Choroid plexus epithelial cell (primary cell): ENCODE measurements around the gene KIF18B.

ENCODE experiments used
- DNase-seq: peaks from one replicate; pipeline ENCODE4 v3.0.0-alpha.2; 2010; ENCODE audit warnings: low read depth
- H3K4me3 ChIP-seq: 2 replicates; pipeline ENCODE4 v1.5.1; 2011; ENCODE audit warnings: low read depth, mild to moderate bottlenecking, control low read depth, low read length, moderate library complexity
- CTCF ChIP-seq: conservative IDR thresholded peaks from 2 replicates; pipeline ENCODE4 v1.5.1; 2011; ENCODE audit warnings: low read depth, mild to moderate bottlenecking, control low read depth, inconsistent platforms, low read length, moderate library complexity

Gene KIF18B

DNA sequence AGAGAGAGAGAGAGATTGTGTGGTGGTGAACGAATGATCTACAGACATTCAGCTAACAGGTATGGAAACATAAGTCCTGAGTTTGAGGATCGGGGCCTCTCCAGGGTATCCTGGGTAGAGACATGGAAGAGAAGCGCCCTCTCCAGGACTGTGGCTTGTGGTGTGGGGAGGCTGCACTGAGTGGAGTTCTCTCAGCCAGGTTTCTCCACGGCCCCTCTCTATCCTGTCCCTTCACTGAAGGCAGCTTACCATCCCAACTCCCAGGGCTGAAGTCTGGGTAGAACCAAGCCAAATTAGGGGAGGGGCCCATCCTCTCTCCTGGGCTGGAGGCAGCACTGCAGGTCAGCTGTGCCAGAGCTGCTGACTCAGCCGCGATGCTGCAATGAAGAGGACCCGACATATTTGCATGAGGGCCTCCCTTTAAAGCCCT is 14.4 kb upstream of the KIF18B start:
- H3K4me3 ChIP-seq = no peak overlapping the region
- peak; percentile 37 for DNase-seq
- TF ChIP-seq CTCF = peak; percentile 40

DNA sequence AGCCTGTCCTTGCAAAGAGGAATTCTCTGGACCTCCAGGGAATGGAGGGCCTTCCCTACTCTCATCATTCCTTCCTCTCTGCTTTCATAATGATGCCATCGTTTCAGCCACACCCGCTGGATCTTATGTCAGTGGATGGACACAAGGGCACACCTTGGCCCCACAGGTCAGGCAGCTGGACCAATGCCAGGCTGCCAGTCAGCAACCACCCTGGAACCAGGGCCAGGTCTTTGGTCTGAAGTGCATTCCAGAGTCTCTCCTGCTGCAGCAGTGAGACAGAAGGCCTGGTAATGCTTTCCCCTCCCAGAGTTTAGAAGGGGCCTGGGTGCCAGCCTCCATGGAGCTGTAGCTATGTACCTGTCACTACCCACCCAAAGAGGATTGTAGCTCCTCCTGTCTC is 13.1 kb upstream of the KIF18B start:
- H3K4me3 ChIP-seq = no peak overlapping the region
- no peak for TF ChIP-seq CTCF
- DNase-seq = no peak

DNA sequence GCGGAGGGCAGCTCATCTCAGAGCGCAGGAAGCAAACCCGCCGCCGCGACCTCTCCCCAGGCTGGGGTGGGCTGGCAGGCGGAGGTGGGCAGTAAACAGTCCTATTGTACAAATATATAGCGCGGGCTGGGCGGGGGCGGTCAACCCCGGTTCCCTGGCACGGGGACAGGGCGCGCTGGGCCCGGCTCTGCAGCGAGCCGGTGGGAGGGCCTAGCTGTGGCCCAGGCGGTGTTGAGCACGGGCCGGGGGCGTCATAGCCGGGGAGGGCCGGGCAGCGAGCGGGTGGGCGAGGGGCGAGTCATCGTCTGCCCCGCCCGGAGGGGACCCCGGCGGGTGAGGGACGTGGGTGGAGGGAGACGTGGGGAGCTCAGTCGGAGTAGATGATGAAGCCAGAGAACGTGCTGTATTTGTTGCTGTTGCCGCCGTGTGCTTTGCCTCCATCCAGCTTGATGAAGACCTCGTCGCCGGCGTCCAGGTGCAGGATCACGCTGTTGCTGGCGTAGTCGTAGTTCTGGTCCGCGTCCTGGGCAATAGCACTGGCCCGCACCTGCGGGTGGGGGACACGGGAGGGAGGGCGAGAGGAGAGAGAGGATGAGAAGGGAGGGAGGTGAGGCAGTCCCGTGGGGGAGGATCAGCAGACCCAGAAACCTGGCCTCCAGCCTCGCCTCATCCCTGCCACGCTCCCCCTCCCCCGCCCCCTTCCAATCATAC is 12.4 kb upstream of the KIF18B start:
- no peak for DNase-seq
- H3K4me3 ChIP-seq = peak overlapping the region; percentile 42
- TF ChIP-seq CTCF = no peak

DNA sequence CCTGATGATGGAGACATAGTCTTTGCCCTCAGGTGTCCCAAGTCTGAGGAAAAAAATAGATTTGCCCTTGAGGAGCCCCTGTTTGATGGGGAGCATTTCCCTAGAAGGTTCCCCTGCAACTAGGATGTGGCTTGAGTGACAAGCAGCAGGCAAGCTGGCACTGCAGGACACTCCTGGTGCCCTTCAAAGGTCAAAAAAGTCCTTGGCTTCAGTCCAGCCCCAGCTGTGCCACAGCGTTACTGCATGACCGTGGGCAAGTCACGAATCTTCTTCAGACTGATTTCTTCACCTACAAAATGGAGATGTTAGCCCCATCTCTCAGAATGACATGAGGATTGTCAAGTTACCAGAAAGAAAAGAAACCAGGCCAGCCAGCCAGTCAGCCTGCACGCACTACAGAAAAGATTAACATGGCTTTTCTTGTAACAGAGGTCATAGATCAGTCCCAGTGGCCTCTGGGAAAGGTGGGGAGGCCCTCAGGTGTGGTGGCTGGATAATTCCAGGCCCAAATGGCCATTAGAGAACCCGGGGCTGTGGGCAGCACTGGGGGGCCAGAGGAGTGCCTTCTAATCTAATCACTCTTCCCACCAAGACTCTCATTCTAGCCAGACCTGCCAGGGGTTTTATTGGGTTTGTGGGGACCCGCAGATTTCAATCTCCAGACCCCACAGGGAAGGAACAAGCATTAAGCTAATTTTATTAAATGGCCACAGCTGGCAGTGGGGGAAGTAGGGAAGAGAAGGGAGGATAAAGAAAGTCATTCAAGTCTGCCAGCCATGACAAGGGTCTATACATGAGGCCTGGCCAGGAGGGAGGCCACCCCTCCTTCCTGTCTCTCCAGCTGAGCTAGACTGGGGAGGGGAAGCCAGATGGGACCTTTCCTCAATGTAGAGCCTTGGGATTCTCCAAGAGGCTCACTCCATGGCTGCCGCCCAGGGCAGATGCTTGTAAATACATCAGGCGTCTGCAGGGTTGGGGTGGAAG is 9.7 kb upstream of the KIF18B start:
- DNase-seq = no peak
- H3K4me3 ChIP-seq = no peak overlapping the region
- no peak for TF ChIP-seq CTCF

DNA sequence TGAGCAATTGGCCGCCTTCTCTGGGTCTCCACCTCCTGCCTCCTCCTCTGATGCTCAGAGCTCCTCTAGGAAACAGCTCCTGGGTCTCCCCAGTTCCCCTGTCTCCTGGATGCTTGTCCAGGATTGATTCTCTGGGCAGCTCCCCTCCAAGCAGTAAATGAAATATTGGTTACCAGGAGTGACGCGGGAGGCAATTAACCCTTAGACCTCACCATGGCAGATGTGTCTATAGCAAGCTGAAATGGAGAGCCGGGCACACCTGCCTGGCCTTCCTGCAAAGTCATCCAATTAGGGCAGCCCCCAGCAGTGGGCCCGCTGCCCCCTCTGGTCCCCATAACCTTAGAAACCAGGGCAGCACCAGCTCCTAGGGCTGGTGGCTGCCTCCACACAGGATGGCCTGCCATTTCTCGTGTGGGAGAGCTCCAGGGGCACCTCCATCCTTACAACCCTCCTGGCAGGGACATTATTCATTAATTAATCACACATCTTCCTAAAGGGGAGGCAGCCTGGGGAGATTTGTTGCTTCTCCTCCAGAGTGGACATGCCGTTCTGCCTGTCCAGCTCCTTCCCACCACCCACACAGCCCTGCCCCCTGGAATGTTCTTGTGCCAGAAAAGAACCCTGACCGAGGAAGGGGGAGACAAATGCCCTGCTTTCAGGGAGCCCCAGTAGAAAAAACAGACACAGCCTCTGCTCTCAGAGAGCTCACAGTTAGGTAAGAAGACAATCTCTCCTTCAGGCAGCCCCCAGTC is 8.3 kb upstream of the KIF18B start:
- DNase-seq = peak; percentile 36
- TF ChIP-seq CTCF = no peak
- H3K4me3 ChIP-seq = no peak overlapping the region

- DNase-seq = no peak
- H3K4me3 ChIP-seq = no peak overlapping the region
- TF ChIP-seq CTCF = peak; percentile 1
Observed at GRCh38 chr17:44952946-44953475, 5.4 kb upstream of the KIF18B start.
